Stimulated activated CD8-positive, alpha-beta memory T cell treated with anti-CD3 and anti-CD28 coated beads, Interleukin-4, amount 100 ng/mL, for 24 hours (primary cell): ENCODE data around the gene DLG5.

ENCODE experiments used
- DNase-seq: peaks from one replicate; pipeline ENCODE4 v3.0.0-alpha.2; 2020; ENCODE audit warnings: low read depth

The DLG5 gene

GRCh38 chr10:77943121-77943901 is 16.8 kb upstream of the DLG5 start:
- no peak for DNase-seq

DNA sequence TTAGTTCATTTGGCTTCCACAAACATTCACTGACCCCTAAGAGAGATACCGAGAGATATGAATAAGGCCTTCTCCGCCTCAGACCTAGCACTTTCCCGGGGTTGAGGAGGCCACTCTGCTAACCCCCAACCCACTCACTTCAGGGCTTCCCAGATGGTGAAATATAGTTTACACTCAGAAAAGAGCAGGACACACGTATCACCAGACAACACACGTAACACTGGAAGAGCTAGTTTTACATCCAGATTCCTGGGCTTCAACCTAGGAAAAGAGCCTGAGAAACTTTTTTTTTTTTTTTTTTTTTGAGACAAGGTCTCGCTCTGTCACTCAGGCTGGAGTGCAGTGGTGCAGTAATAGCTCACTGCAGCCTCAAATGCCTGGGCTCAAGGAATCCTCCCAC is 15.2 kb upstream of the DLG5 start:
- DNase-seq = no peak

DNA sequence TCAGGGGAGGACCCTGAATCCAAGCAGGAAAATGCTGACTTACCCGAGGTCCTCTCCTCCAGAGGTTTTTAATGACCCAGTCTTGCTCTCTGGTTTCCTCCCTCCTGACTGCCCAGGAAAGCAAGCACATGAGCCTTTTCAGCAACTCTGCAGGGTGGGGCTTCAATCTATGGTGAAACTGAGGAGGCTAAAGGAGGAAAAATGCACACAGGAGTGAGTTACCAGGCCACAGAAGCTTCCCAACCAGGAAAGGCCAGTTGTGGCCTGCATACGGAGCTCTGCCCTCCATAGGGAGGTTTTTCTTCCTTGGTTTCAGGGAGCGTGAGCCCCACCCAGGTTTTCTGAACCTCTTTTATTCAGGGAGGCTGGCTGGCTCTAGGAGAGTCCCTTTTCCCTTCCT is 14.1 kb upstream of the DLG5 start:
- no peak for DNase-seq

- no peak for DNase-seq
Measured at GRCh38 chr10:77940225-77940624, 13.7 kb upstream of the DLG5 start.

- no peak for DNase-seq
Measured at GRCh38 chr10:77939561-77940001, 13.0 kb upstream of the DLG5 start.

- no peak for DNase-seq
Measured at GRCh38 chr10:77936697-77937567, 10.4 kb upstream of the DLG5 start.

DNA sequence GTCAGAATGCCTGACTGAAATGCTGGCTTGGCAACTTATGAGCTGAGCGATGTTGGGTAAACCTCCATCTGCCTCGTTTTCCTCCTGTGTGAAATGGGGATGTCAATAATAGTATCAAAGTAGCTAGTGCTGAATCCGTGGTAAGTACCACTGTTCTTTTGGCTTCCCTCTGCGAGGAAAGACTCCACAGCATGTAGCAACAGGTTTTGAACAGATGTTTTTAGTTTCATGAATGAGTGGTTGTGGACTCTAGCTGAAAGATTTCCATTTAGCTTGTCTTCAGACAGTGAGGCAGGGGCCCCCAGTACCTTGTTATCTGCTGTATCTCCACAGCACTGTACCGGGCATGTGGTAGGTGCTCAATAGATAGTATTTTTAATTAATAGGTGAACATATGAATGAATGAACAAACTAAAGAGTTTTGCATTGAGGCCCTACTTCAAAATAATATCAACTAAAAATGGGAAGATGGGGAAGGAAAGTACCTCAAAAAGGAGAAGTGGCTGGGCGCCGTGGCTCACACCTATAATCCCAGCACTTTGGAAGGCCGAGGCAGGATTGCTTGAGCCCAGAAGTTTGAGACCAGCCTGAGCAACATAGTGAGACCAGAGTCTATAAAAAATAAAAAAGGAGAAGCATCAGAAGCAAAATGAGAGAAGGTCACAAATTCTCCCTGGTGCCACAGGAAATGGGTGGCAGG is 5.6 kb upstream of the DLG5 start:
- no peak for DNase-seq

DNA sequence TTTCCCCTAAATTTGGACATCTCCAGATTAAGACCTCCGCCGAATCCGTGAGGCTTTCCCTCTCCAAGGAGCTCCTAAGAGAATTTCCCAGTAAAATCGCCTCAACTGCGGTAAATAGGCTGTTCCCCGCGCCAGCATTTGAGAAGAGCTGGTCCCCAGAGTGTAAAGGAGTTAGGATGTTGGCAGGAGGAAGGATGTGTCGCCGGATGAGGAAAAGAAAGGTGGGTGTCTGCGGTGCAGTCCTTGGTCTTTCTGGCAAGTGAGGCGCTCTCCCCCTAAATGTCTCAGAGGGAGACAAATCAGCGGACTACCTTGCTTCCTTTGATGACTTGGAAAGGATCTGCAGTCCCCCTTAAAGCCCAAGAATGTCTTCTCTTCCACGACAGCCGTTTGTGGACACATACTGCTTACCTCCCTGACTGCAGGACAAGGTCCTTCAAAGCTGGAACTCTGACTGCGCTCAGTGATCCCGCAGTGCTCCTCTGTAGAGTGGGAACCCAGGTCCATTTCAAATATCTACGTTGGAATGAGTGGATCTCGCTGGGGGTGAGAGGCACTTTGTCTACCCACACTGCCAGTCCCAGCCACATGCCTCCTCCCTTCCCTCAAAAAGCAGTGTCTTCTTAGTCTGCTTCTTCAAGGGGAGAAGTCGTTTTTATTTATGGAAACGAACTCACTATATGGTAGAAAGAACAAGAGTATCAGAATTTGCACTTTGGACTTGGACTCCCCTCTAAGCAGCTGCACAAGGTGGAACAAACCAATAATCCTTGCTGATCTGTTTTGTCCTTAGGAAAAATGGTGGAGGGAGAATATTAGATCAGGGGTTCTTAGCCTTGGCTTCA is 1.1 kb upstream of the DLG5 start:
- DNase-seq = no peak

GRCh38 chr10:77925795-77926565 is 575 bp downstream of the DLG5 start:
- no peak for DNase-seq

DNA sequence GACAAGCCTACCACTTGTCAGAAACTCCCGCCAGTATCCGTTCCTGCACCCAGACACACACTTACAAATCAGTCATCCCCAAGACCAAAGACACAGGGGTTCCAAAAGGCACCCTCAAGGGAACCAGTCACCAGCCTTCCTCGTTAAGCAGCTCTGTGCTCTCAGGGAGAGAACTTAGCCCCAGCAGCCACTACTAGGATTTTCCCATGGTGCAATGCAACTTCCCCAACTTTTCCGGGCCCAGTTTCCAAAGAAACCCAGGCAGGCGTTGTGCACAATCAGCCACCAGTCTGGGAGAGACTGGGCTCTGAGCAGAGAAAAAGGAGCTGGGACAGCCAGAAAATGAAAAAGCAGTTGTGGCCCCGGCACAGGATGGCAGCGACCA is 1.2 kb downstream of the DLG5 start:
- no peak for DNase-seq

- no peak for DNase-seq
Measured at GRCh38 chr10:77922566-77923179, 3.9 kb downstream of the DLG5 start.

GRCh38 chr10:77922055-77922454 is 4.5 kb downstream of the DLG5 start:
- no peak for DNase-seq

DNA sequence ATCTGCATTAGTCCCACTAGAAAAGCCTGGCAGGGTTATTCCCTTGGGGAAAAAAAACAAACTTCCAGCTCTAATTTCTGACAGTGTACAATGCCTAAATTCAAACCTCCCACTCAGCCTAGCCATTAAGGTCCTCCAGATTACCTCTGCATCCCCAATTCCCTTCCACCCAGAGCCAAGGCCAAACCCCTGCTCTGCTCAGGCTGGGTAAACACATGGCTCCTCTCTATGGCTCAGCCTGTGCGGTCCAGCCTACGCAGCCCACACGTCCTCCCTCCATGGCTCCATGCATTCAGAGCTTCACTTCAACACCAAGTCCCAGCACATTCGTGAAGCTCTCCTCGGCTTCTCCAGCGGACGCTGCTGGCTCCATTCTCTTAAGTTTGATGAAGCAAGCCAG is 5.2 kb downstream of the DLG5 start:
- DNase-seq = no peak

DNA sequence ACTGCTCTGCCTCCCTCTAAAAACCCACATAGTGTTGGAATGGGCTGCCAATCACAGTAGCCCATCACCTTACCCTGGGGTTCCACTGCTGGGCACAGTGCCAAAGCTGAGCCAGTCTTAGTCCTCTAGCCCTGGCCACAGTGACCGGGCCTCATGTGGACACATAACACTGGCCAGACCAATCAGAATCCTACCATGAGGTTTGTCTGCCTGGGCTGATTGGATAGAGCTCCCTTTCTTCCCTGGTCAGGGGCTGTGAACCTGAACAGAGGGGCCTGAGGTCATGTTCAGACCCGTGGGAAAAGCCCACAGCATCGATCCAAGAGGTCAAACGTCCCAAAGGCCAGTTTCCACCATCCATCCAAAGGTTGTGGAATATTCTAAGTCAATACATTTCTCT is 6.1 kb downstream of the DLG5 start:
- no peak for DNase-seq

DNA sequence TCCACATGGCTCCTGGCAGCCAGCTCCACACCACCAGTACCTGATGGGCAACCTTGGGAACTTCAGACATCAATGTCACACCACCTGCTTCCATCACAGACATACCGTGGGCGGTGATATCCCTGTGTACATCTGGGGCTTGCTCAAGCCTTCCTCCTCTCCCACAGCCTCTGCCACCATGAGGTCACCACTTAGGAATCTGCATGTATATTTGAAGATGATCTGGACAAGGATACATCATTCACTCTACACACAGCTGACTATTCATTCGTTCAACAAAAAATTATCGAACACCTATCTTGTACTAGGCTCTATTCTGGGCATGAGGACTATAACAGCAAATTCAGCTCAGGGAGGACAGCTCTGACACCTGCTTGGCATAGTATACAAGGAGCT is 6.8 kb downstream of the DLG5 start:
- no peak for DNase-seq

DNA sequence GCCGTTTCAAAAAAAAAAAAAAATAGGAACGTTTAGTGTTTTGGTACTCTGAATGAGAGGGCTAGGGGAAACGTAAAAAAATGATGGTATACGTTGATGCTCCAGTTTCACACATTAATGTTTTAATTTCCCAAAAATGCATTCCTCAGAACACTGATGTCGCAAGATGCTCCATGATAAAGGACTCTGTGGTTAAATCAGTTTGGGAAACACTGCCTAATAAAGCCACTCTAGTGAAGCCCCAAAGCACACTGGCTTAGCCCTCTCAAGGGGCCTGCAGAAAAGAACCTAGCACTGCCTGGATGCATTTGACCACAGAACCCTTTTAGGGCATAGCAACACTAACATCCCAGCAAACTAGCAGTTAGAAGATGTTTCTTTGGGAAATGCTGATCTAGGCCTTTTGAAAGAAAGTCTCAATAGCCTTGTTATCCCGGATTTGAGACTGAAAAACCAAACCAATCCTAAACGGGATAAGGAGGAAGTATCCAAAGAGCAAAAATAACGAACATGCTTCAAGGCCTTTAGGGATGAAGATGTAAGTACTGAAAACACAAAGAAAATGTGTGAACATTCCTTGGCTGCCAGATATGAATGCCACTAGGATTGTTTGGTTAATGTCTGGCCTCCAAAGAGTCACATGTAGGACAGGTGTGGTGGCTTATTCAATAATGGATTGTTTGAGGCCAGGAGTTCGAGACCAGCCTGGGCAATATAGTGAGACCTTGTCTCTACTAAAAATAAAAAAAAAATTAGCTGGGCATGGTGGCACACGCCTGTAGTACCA is 11.0 kb downstream of the DLG5 start:
- DNase-seq = no peak

GRCh38 chr10:77913090-77913489 is 13.5 kb downstream of the DLG5 start:
- DNase-seq = no peak

GRCh38 chr10:77912576-77912975 is 14.0 kb downstream of the DLG5 start:
- DNase-seq = no peak

GRCh38 chr10:77911535-77912123 is 14.9 kb downstream of the DLG5 start:
- no peak for DNase-seq
